ENCODE measurements around the gene CNTN4. TPM values are rescaled to one million over a fixed set of nuclear protein-coding genes. Genes with fewer than 3 reads are reported as not detected.
A peak's percentile ranks its signal among the peaks of the same experiment; 100 is the strongest.

Gene CNTN4
- total RNA-seq, 2 donors from 2014 or later: 3.7 to 4.1 TPM

DNA sequence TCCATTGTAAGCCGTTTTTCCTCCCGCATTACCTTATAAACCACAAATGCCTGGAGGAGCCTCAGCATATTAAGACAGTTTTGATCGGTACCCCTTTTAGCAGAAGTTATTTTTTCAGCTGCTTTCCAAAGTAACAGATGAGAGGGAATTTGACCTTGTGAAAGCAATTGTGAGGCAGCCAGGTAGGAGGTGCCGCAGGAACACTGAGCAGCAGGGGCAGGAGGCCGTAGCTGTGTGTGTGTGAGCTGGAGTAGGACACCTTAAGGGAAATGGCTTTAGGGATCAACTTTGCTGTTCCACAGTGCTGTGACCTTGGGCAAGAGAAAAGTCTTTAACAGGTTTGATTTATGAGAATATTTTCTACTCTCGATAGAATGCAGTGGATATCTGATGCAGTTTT, 529.5 kb downstream of the CNTN4 start:
- DNase-seq (no peak), ATAC-seq (no peak)
- intact Hi-C loops (cut with DNase I): no loop called here

DNA sequence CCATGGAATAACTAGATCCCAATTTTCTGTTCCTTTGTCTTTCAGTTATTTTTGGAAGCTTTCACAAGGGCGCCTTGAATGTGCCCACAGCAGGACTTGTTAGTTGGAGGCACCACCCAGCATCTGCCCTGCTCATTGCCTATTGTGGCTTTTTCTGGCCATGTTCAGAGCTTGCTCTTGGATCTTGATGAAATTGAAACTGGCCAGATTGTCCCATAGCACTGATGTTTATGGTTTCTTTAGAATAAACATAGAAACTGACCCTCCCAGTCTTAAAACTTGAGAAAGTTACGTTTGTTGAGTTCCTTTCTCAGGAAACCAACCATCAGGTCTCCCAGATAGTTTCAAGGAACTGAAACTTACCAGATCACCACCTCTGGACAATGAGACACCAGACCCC, 536.8 kb downstream of the CNTN4 start:
- no peak for ATAC-seq

DNA sequence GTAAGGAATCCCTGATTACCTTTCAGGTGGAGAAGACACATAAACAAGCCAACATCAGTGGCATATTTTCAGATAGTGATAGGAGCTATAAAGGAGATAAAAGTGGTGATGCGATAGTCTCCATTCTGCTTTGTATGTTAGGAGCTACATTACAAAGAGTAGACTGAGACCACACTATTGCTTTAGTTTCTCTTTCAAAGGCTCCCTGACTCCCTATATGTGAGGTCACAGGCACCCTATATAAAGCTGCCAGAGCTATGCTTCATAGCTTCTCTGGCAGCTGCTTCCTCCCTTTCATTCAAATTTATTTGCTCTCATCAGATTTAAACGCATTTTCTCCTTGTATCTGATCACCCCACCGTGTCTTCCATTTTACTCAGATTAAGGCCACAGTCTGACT, 544.9 kb downstream of the CNTN4 start:
- DNase-seq (no peak), ATAC-seq (no peak)
- intact Hi-C loops (cut with DNase I): no loop called here

More for the DNA sequence above, 536.8 kb downstream of the CNTN4 start:
- intact Hi-C loops (cut with DNase I): no loop called here
- no peak for DNase-seq

DNA sequence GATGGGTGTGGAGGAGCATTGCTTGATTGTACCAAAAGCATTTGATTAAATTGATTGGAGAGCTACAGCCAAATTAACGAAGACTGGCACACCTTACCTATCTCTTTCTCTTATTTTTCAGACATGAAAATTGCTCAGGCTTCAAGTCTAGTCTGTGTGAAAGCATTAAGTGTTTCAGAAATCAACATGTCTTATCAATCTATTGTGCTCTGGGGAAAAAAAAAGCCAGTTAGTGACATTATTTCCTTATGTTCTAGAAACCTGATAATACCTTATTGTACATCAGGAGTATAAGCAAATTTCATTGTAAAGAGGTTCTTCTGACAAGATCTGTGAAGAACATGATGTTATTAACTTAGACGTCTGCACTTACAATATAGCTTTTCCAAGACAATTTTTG, 546.3 kb downstream of the CNTN4 start:
- intact Hi-C loops (cut with DNase I): no loop called here
- ATAC-seq (no peak), DNase-seq (no peak)

DNA sequence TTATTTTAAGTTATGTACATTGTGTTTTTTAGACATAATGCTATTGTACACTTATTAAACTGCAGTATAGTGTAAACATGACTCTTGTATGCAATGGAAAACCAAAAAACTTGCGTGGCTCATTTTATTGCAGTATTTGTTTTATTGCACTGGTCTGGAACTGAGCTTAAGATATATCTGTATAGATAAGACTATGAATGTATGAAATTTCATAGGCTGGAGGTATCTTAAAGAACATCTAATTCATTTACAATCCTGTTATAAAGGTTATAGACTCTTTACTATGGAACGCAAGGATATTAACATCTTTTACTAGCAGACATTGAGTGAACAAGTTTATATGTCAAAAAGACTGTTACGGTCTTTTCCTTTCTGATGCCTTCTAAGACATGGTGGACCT, 552.1 kb downstream of the CNTN4 start:
- ATAC-seq (no peak), DNase-seq (no peak)
- intact Hi-C loops (cut with DNase I): no loop called here

DNA sequence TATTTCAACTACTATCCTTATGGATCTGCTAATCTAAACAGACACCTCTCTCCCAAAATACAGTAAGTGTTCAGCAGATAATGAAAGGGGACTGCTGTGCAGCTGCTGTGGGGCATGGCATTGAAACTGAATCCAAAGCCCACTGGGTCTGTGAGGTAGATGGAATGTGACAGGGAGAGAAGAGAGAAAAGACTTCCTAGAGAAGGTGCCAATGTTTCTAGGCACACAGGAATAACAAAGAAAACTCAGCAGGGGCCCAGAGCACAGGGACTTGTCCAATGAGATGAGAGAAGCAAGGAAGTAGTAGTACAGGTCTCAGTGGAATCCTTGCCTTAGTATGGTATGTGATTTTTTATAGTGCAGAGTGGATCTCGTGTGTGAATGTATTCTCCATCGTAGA, 553.7 kb downstream of the CNTN4 start:
- no peak for DNase-seq
- intact Hi-C loops (cut with DNase I): no loop called here
- ATAC-seq: no peak

DNA sequence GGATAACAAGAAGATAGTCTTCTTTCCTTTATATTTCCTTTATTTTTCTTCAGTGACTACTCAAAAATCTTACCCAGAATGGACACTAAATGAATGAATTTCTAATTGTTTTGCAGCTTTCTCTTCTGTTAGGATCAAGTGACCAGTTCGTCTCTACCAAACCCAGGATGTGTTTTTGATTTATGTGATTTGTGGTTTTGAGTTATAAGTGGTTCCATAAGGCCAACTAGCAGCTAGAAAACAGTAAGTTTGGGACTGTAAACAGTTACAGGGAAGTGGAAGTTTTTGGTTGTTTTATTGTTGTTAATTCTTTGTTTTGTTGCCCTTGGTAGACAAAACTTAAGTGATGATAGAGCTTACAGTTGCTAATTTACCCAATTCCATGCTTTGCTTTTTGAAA, 555.0 kb downstream of the CNTN4 start:
- DNase-seq: no peak
- intact Hi-C loops (cut with DNase I): no loop called here
- ATAC-seq: no peak

DNA sequence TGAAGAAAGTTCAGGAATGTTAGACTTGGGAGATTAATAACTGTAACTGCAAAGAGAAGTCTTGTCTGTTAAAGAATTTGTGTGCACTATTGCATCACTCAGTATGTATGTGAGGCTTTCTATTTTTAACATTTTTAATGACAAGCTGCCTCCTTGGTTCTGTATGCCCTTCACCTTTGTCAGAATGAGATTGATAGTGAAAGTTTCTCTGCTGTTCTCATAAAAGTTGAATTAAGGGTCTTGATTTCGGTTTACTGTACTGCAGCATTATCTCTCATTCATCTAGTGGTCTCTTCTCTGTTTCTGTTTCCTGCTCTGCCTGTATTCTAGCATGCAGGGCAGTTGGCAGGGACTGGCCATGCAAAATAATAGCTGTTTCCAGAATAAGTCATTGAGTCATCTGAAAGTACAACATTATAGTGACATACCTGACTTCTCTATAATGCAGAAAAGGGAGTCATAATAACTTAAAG, 556.6 kb downstream of the CNTN4 start:
- ATAC-seq: peak in 1 of 2 donors; percentile 37
- intact Hi-C loops (cut with DNase I): no loop called here
- no peak for DNase-seq

DNA sequence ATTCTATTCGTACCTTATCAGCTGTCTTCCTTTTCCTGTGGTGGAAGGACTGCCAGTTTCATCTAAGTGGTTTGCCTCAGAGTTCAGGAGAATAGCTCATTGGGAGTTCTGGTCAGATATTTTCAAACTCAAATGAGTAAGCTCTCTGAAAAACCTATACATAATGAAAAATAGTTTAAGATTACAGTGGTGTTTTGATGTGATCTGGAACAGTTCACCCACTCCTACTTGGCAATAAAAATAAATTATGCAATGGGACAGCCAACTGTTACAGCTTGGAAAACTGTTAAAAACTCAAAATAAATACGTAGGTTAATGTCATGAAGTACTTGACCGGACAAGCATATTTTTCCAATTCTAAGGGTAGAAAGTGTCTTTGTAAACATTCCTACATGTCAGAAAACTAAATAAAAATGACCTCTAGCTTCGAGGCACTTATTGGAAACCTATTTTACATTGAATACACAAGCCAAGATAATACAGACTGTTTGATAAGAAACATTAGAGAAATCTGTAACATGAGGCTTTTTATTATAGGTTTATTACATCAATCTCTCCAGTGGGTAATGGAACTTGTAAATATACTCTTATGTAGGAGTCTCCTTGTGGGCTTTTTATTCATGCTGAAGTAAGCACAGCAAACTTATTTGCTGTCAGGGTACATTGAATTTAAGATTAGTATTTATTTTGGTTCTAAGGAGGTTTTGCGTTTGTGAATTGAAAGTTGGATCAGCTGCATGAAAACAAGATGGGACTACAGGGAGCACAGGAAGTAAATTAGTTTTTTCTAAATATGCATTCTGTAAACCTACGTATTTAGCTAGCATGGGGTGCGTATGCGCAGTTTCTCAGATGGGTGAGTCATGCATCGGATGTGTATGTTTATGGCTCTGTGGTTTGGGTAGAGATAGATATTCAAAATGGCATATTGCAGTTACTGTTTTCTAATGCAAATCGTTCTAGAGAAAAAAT, 558.4 kb downstream of the CNTN4 start:
- DNase-seq: no peak
- peak in 1 of 2 donors; percentile 23 for ATAC-seq
- intact Hi-C loops (cut with DNase I): no loop called here

DNA sequence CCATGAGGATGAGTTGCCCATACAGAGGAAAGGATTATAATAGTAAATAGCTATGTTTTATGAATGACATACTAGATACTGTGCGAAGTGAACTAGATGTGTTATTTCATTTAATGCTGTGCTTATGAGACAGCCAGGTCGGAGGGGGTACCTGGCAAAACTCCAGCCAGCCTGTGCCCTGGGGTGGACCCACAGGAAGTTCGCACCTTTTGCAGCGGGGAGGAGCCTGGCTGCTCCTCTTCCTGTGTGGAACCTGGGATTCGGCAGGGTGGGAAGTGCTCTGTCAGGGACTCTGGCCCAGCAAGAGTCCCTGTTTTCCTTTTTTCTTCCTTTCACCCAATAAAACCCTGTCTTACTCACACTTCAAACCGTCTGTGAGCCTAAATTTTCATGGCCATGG, 559.3 kb downstream of the CNTN4 start:
- DNase-seq (no peak), ATAC-seq (no peak)
- intact Hi-C loops (cut with DNase I): no loop called here

DNA sequence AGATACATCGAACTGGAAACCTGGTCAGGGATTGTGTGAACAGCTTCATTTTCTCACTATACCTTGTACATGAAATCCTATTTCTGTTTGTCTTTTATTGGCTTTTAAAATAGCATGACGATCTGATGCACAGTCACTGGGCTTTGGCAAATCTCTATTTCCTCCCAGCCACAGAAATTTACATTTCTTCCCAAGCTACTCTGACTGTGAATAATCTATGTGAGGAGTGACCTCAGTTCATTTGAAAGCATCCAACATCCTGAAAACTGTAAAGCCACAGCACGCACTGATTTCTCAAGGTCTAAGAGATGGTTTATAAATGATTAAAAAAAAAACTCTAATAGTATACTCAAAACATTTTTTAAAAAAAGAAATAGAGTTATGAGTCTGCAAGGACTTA, 561.2 kb downstream of the CNTN4 start:
- ATAC-seq: no peak
- intact Hi-C loops (cut with DNase I): no loop called here
- DNase-seq: no peak

DNA sequence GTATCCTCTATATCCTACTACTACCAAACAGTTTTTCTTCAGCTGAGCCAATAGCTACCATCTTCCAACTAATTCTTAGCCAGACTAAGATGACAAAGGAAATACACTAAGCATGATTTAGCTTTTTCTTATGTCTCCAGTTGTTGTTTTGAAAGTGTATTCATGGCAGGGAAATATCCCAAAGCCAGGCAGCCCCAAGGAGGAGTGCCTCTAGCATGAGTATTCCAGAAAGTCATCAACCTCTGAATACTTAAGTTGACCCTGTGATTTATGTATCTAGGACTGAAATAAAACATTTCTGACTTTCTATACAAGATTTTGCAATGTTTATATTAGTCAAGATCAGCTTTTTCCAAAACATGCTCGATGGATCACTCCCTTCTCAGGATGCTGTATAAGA, 562.4 kb downstream of the CNTN4 start:
- intact Hi-C loops (cut with DNase I): no loop called here
- DNase-seq (no peak), ATAC-seq (peak in 1 of 2 donors; percentile 84)

DNA sequence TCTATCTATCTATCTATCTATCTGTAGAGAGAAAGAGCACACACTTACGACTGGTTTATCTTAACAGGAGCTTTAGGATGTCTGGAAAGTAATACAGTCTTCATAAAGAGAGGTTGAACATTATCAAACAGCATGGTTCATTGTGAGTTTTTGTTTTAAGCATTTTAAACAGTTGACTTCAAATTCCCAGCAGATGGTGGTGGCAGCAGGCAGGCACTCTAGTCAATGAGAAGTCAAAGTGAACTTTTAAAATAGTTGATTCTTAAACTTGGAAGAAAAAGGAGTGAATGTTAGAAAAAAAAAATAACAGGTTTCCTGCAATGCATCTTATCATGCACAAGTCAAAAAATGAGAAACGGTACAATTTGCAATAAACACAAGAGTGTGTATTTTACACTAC, 578.8 kb downstream of the CNTN4 start:
- intact Hi-C loops (cut with DNase I): no loop called here
- ATAC-seq: no peak
- DNase-seq: no peak

DNA sequence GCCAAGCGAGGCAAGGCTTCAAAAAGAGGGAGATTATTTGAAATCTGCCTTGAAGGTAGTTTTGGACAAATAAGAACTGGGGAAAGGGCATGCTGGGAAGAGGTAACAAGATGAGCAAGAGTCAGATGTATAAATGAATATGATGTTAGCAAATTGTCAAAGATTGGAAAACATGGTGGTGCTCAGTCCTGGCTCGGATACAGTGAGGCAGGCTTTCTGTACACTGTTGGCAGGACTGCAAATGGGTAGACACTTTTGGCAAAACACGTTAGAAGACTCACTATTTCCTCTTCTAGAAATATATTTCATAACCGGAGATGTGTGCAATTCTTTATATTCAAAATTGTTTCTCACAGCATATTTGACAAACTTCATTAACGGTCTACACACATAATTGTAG, 581.6 kb downstream of the CNTN4 start:
- no peak for ATAC-seq
- intact Hi-C loops (cut with DNase I): no loop called here

DNA sequence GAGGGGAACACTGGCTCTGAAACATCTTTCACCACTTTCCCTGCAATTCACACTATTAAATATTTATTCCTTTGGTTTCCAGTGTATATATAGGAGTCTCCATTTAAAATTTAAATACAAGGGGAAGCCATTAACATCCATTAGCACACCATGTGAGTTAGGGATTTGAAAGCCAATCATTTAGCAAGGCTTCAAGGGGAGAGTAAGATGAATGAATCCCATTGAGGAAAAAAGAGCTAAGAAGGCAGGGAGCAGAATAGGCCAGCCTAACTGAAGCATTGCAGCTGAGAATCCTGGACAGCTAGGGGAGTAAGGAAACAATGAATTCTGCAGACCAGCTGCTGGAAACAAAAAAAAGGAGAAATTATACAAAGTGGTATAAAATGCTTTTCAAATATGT, 585.4 kb downstream of the CNTN4 start:
- ATAC-seq: no peak
- intact Hi-C loops (cut with DNase I): no loop called here
- DNase-seq: no peak

More for the DNA sequence above, 581.6 kb downstream of the CNTN4 start:
- DNase-seq: no peak

DNA sequence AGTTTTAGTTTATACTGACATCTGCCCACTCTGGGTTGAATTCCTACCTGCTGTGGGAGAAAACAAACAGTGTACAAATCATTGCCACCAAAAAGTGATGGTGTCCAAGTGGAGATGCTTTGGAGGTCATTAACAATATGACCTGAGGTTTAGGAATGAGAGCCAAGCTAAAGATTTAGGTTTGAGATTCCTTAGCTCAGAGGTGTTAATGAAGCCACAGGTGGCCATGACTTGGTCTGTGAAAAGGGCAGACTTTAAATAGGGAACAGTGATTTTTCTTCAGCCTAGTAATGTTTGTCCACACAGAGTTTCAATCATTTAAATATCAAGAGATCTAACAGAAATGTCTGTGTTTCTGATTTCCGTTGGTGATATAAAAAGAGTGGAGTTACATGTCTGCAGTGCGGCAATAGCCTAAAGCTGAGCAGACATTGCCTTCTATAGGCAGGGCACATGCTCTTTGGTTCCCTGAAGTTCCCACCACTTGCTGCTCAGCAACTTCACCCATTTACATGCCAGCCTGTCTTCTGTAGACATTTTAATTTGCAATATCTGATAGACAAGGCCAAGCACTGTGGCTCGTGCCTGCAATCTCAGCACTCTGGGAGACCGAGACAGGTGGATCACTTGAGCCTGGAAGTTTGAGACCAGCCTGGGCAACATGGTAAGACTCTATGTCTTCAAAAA, 588.3 kb downstream of the CNTN4 start:
- intact Hi-C loops (cut with DNase I): no loop called here
- no peak for ATAC-seq
- no peak for DNase-seq

DNA sequence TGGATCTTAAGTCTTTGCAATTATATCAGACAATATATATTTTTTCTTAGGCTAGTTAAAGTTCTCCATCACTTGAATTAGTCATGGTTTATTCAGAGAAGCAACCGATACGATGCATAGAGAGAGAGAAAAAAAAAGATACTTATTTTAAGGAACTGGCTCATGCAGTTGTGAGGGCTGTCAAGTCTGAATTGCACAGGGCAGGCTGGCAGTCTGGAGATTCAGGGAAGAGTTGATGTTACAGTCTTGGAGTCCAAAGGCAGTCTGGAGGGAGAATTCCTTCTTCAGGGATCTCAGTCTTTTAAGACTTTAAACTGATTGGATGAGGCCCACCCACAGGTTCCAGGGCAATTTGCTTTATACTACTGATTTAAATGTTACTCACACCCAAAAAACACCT, 598.9 kb downstream of the CNTN4 start:
- intact Hi-C loops (cut with DNase I): no loop called here
- ATAC-seq (no peak), DNase-seq (no peak)

DNA sequence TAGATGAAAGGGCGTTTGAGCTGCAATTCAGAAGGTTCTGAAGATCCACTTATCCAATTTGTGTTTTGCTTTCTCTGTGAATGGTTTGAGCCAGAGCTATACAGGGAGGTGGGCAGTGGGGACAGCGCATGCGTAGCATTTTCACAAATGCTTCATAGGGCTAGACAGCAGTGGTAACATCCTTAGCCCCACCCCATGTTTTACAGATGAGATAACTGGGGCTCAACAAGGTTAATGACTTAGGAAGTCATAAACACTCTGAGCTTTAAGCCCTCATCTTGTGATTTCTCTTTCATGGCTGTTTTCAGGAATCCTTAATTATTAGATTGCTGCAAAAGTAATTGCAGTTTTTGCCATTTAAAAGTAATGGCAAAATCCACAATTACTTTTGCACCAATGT, 602.8 kb downstream of the CNTN4 start:
- intact Hi-C loops (cut with DNase I): no loop called here
- ATAC-seq (no peak), DNase-seq (no peak)

DNA sequence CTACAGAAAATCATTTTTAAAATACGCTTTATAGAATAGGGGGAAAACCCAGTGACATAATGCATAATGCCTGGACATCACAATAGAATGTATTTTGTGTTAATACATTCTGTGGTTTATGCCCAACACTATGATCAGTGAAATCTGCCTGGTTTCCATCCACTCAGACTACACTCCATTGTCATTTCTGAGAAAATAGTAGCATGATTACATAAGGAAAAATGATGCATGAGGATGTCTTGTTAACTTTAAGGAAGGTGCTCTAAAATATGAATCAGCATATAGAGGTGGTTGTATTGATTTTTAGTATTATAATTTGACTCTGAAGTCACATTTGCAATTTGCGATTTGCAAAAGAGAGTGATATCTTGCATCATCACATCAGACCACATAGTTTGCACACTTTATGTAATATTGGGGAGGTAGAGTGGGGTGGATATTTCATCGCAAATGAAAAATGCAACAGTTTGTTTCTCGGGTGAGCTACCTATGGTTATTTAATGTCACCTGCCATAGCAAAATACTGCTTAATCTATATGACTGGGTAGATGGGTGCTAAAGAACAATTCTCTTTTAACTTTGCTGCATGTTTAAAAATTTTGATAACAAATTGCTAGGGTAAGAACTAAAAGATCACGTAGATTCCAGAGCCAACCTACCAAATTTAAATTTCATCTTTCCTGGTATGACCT, 607.6 kb downstream of the CNTN4 start:
- intact Hi-C loops (cut with DNase I): no loop called here
- ATAC-seq (no peak), DNase-seq (no peak)

DNA sequence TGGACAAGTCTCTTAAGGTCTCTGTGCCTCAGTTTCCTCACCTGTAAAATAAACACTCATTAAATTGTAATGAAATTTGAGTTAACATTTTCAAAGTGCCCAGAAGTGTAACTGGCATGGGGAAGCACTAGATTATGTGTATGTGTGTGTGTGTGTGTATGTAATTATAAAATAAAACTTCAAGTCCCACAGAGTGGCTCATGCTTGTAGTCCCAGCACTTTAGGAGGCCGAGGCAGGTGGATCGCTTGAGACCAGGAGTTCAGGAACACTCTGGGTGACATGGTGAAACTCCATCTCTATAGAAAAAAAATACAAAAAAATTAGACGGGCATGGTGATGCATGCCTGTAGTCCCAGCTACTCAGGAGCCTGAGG, 608.2 kb downstream of the CNTN4 start:
- no peak for ATAC-seq
- intact Hi-C loops (cut with DNase I): no loop called here
- DNase-seq: no peak
